GM23338 (cell line): ENCODE data around the gene HEATR1. TPM values are rescaled to one million over a fixed set of nuclear protein-coding genes. Genes with fewer than 3 reads are reported as not detected.

Experiments
- ATAC-seq: fragments of 200-7000 bp; cut with Tn5 transposase; 3 replicates; pipeline ENCODE4 v1.9.1; 2020
- DNase-seq: peaks from one replicate; pipeline ENCODE4 v3.0.0-alpha.2; 2015; ENCODE audit warnings: low spot score
- H2AFZ ChIP-seq: fragments of 200-600 bp; sonication (generic); 2 replicates; pipeline ENCODE4 v1.8.0; 2016; ENCODE audit warnings: antibody characterized with exemption, mild to moderate bottlenecking, moderate library complexity
- H3F3A ChIP-seq: fragments of 200-600 bp; sonication (generic); replicated peaks from 2 replicates; pipeline ENCODE4 v1.8.0; 2017; ENCODE audit warnings: antibody characterized with exemption, mixed run types, low read depth
- H3K27ac ChIP-seq: fragments of 200-600 bp; sonication (generic); 2 replicates; pipeline ENCODE4 v1.6.1; 2016; ENCODE audit warnings: low read depth
- H3K27me3 ChIP-seq: fragments of 200-600 bp; sonication (generic); 2 replicates; pipeline ENCODE4 v1.8.0; 2016; ENCODE audit warnings: mild to moderate bottlenecking, mixed run types, moderate library complexity; ENCODE audit not compliant: insufficient read depth
- H3K36me3 ChIP-seq: fragments of 200-600 bp; sonication (generic); 2 replicates; pipeline ENCODE4 v1.8.0; 2016; ENCODE audit warnings: mild to moderate bottlenecking; ENCODE audit not compliant: insufficient read depth
- H3K4me1 ChIP-seq: fragments of 200-600 bp; sonication (generic); 2 replicates; pipeline ENCODE4 v1.8.0; 2016; ENCODE audit warnings: mild to moderate bottlenecking, moderate library complexity; ENCODE audit not compliant: insufficient read depth
- H3K4me2 ChIP-seq: fragments of 200-600 bp; sonication (generic); 2 replicates; pipeline ENCODE4 v1.7.1; 2017; ENCODE audit warnings: mixed run types
- H3K4me3 ChIP-seq: fragments of 200-600 bp; sonication (generic); 2 replicates; pipeline ENCODE4 v1.6.1; 2016; ENCODE audit warnings: mixed run types
- H3K79me2 ChIP-seq: fragments of 200-600 bp; sonication (generic); replicated peaks from 2 replicates; pipeline ENCODE4 v1.8.0; 2017; ENCODE audit warnings: mild to moderate bottlenecking; ENCODE audit not compliant: insufficient read depth
- H3K9me2 ChIP-seq: fragments of 200-600 bp; sonication (generic); 2 replicates; pipeline ENCODE4 v1.8.0; 2017; ENCODE audit not compliant: insufficient read depth
- H4K20me1 ChIP-seq: fragments of 200-600 bp; sonication (generic); replicated peaks from 2 replicates; pipeline ENCODE4 v1.8.0; 2017; ENCODE audit warnings: mild to moderate bottlenecking; ENCODE audit not compliant: insufficient read depth
- H3K27ac Mint-ChIP-seq: 2 replicates; pipeline ENCODE4 v1.8.0; 2020; ENCODE audit warnings: inconsistent platforms, mild to moderate bottlenecking, moderate library complexity, mixed read lengths
- H3K27me3 Mint-ChIP-seq: 3 replicates; pipeline ENCODE4 v1.8.0; 2022; ENCODE audit warnings: low read depth, mild to moderate bottlenecking, moderate library complexity, mixed read lengths, inconsistent platforms; ENCODE audit not compliant: insufficient read depth, poor library complexity
- H3K36me3 Mint-ChIP-seq: 3 replicates; pipeline ENCODE4 v1.8.0; 2021; ENCODE audit warnings: low read depth, mild to moderate bottlenecking, inconsistent platforms, moderate library complexity, mixed read lengths
- H3K4me1 Mint-ChIP-seq: 3 replicates; pipeline ENCODE4 v1.8.0; 2020; ENCODE audit warnings: mild to moderate bottlenecking, inconsistent platforms, mixed read lengths
- H3K4me3 Mint-ChIP-seq: 3 replicates; pipeline ENCODE4 v1.8.0; 2021; ENCODE audit warnings: moderate library complexity, mild to moderate bottlenecking, inconsistent platforms, mixed read lengths
- H3K9me3 Mint-ChIP-seq: 3 replicates; pipeline ENCODE4 v1.8.0; 2020; ENCODE audit warnings: moderate library complexity, mild to moderate bottlenecking, inconsistent platforms, mixed read lengths
- EZH2phosphoT487 ChIP-seq: fragments of 200-600 bp; sonication (generic); IDR thresholded peaks from one replicate; pipeline ENCODE4 v1.8.1; 2018; ENCODE audit warnings: antibody characterized with exemption; ENCODE audit not compliant: unreplicated experiment
- NANOG ChIP-seq: IDR thresholded peaks from 2 replicates; pipeline ENCODE4 v1.6.1; 2016; ENCODE audit warnings: antibody characterized with exemption, borderline replicate concordance
- POLR2AphosphoS5 ChIP-seq: IDR thresholded peaks from 2 replicates; pipeline ENCODE4 v1.6.1; 2016; ENCODE audit warnings: antibody characterized with exemption, low read depth
- ZNF331 ChIP-seq: fragments of 250-450 bp; sonication (Bioruptor Pico); IDR thresholded peaks from 2 replicates; pipeline ENCODE4 v1.5.0; 2020; ENCODE audit warnings: low read depth, mild to moderate bottlenecking, moderate library complexity
- polyA plus RNA-seq: library from polyadenylated mRNA; unstranded; fragments of >200 nt; fragmentation: Nextera tagmentation; extraction: Ambion mirVana; gene quantifications from 2 replicates; pipeline ENCODE4 v1.2.1, GENCODE V29; 2016
- total RNA-seq: library from RNA; depleted of rRNA; stranded (reverse); fragments of >200 nt; shearing (Covaris generic); gene quantifications from 2 replicates; pipeline ENCODE4 v1.2.3, GENCODE V29; 2014
- TF ChIP-seq, protein P1 (sequence below): IDR thresholded peaks from one replicate; pipeline ENCODE4 v1.6.1; 2018; ENCODE audit warnings: antibody characterized with exemption; ENCODE audit not compliant: unreplicated experiment
- TF ChIP-seq, protein P2 (sequence below): fragments of 250-450 bp; sonication (Bioruptor Pico); IDR thresholded peaks from 2 replicates; pipeline ENCODE4 v1.5.0; 2020; ENCODE audit warnings: mild to moderate bottlenecking, moderate library complexity
- TF ChIP-seq, protein P3 (sequence below), 2 experiments: fragments of 200-600 bp in 1 of 2; sonication (generic) in 1 of 2; conservative IDR thresholded peaks; 2 replicates each; pipeline versions ENCODE4 v1.5.1 to v1.6.1; 2016 to 2017; ENCODE audit warnings: antibody characterized with exemption in 2 of 2, low read depth in 2 of 2, mild to moderate bottlenecking in 2 of 2, moderate library complexity in 1 of 2

HEATR1 gene
- total and polyA plus RNA-seq, 2 experiments from 2014 or later: 17.2 to 81.1 TPM

DNA sequence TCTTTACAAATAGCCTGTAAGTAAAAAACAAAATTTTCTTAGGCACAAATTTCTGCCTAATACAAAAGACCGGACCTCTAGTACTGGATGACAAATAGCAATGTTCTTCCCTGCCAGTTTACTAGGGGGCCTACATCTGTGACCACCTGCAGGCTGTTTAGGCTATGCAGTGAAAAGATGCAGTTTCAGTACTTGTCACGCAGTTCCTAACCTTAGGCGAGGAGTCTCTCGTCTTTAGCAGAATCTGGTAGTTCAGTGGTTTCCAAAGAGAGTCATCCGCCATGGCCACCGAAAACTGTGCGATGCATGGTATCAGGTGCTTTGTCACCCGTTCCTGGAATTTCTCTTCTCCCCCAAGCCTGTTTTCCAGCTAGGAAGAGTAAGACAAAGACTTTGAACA is 50.9 kb downstream of the HEATR1 start:
- ATAC-seq: no peak
- Mint-ChIP-seq H3K9me3 (no peaks in the 10 kb centered on the region), H3K27me3 (no peaks in the 10 kb centered on the region), H3K36me3 (peaks cover 94% of the 10 kb centered on the region), H3K4me1 (no peaks in the 10 kb centered on the region), H3K27ac (no peak overlapping the region), H3K4me3 (no peak overlapping the region)
- H3K4me2 ChIP-seq: no peak overlapping the region
- no peaks in the 10 kb centered on the region for H3K79me2 ChIP-seq
- H3K9me2 ChIP-seq: no peaks in the 10 kb centered on the region
- peaks cover 16% of the 10 kb centered on the region; the same call in 1 of the 2 replicates for H4K20me1 ChIP-seq
- H3K36me3 ChIP-seq: peaks cover 94% of the 10 kb centered on the region
- DNase-seq: no peak
- no peak overlapping the region for H2AFZ ChIP-seq
- no peak overlapping the region for H3K27ac ChIP-seq
- TF ChIP-seq POLR2AphosphoS5 (no peak), NANOG (no peak), EZH2phosphoT487 (no peak), ZNF331 (CRISPR knock-in tag) (no peak)
- TF ChIP-seq, protein P1, sequence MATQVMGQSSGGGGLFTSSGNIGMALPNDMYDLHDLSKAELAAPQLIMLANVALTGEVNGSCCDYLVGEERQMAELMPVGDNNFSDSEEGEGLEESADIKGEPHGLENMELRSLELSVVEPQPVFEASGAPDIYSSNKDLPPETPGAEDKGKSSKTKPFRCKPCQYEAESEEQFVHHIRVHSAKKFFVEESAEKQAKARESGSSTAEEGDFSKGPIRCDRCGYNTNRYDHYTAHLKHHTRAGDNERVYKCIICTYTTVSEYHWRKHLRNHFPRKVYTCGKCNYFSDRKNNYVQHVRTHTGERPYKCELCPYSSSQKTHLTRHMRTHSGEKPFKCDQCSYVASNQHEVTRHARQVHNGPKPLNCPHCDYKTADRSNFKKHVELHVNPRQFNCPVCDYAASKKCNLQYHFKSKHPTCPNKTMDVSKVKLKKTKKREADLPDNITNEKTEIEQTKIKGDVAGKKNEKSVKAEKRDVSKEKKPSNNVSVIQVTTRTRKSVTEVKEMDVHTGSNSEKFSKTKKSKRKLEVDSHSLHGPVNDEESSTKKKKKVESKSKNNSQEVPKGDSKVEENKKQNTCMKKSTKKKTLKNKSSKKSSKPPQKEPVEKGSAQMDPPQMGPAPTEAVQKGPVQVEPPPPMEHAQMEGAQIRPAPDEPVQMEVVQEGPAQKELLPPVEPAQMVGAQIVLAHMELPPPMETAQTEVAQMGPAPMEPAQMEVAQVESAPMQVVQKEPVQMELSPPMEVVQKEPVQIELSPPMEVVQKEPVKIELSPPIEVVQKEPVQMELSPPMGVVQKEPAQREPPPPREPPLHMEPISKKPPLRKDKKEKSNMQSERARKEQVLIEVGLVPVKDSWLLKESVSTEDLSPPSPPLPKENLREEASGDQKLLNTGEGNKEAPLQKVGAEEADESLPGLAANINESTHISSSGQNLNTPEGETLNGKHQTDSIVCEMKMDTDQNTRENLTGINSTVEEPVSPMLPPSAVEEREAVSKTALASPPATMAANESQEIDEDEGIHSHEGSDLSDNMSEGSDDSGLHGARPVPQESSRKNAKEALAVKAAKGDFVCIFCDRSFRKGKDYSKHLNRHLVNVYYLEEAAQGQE: no peak
- TF ChIP-seq, protein P2, sequence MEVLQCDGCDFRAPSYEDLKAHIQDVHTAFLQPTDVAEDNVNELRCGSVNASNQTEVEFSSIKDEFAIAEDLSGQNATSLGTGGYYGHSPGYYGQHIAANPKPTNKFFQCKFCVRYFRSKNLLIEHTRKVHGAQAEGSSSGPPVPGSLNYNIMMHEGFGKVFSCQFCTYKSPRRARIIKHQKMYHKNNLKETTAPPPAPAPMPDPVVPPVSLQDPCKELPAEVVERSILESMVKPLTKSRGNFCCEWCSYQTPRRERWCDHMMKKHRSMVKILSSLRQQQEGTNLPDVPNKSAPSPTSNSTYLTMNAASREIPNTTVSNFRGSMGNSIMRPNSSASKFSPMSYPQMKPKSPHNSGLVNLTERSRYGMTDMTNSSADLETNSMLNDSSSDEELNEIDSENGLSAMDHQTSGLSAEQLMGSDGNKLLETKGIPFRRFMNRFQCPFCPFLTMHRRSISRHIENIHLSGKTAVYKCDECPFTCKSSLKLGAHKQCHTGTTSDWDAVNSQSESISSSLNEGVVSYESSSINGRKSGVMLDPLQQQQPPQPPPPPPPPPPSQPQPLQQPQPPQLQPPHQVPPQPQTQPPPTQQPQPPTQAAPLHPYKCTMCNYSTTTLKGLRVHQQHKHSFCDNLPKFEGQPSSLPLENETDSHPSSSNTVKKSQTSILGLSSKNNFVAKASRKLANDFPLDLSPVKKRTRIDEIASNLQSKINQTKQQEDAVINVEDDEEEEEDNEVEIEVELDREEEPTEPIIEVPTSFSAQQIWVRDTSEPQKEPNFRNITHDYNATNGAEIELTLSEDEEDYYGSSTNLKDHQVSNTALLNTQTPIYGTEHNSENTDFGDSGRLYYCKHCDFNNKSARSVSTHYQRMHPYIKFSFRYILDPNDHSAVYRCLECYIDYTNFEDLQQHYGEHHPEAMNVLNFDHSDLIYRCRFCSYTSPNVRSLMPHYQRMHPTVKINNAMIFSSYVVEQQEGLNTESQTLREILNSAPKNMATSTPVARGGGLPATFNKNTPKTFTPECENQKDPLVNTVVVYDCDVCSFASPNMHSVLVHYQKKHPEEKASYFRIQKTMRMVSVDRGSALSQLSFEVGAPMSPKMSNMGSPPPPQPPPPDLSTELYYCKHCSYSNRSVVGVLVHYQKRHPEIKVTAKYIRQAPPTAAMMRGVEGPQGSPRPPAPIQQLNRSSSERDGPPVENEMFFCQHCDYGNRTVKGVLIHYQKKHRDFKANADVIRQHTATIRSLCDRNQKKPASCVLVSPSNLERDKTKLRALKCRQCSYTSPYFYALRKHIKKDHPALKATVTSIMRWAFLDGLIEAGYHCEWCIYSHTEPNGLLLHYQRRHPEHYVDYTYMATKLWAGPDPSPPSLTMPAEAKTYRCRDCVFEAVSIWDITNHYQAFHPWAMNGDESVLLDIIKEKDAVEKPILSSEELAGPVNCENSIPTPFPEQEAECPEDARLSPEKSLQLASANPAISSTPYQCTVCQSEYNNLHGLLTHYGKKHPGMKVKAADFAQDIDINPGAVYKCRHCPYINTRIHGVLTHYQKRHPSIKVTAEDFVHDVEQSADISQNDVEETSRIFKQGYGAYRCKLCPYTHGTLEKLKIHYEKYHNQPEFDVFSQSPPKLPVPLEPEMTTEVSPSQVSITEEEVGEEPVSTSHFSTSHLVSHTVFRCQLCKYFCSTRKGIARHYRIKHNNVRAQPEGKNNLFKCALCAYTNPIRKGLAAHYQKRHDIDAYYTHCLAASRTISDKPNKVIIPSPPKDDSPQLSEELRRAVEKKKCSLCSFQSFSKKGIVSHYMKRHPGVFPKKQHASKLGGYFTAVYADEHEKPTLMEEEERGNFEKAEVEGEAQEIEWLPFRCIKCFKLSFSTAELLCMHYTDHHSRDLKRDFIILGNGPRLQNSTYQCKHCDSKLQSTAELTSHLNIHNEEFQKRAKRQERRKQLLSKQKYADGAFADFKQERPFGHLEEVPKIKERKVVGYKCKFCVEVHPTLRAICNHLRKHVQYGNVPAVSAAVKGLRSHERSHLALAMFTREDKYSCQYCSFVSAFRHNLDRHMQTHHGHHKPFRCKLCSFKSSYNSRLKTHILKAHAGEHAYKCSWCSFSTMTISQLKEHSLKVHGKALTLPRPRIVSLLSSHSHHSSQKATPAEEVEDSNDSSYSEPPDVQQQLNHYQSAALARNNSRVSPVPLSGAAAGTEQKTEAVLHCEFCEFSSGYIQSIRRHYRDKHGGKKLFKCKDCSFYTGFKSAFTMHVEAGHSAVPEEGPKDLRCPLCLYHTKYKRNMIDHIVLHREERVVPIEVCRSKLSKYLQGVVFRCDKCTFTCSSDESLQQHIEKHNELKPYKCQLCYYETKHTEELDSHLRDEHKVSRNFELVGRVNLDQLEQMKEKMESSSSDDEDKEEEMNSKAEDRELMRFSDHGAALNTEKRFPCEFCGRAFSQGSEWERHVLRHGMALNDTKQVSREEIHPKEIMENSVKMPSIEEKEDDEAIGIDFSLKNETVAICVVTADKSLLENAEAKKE (CRISPR knock-in tag): no peak
- TF ChIP-seq, protein P3, sequence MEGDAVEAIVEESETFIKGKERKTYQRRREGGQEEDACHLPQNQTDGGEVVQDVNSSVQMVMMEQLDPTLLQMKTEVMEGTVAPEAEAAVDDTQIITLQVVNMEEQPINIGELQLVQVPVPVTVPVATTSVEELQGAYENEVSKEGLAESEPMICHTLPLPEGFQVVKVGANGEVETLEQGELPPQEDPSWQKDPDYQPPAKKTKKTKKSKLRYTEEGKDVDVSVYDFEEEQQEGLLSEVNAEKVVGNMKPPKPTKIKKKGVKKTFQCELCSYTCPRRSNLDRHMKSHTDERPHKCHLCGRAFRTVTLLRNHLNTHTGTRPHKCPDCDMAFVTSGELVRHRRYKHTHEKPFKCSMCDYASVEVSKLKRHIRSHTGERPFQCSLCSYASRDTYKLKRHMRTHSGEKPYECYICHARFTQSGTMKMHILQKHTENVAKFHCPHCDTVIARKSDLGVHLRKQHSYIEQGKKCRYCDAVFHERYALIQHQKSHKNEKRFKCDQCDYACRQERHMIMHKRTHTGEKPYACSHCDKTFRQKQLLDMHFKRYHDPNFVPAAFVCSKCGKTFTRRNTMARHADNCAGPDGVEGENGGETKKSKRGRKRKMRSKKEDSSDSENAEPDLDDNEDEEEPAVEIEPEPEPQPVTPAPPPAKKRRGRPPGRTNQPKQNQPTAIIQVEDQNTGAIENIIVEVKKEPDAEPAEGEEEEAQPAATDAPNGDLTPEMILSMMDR (conservative IDR thresholded peaks at IDR 0.05; ENCODE audit: low read depth in 2 of 2): no peak
- H3K4me3 ChIP-seq: no peak overlapping the region
- H3K4me1 ChIP-seq: no peaks in the 10 kb centered on the region
- H3F3A ChIP-seq: no peaks in the 10 kb centered on the region
- no peaks in the 10 kb centered on the region for H3K27me3 ChIP-seq
